ENCODE data around the gene C3orf18. TPM values are rescaled to one million over a fixed set of nuclear protein-coding genes. Genes with fewer than 3 reads are reported as not detected.
A peak's percentile ranks its signal among the peaks of the same experiment; 100 is the strongest.

C3orf18 gene
- total RNA-seq: 23.1 TPM
- polyA plus RNA-seq (ENCODE audit: insufficient read depth in 1 of 8, insufficient read length in 8 of 8, low replicate concordance in 1 of 8): 10 to 100 TPM; 15.7 to 23.4 (median 19.1) TPM
- long read RNA-seq, donor 1, partial matches to known transcripts: 0 of 2 reads
- long read RNA-seq, donor 1, other reads (novel, unspliced or antisense): 0 of 2 reads
- long read RNA-seq, donor 2: 0 reads
- long read RNA-seq, donor 3, partial matches to known transcripts: 0 of 2 reads
- long read RNA-seq, donor 3, other reads (novel, unspliced or antisense): 0 of 2 reads
- long read RNA-seq, donor 4, partial matches to known transcripts: 0 of 4 reads
- long read RNA-seq, donor 4, other reads (novel, unspliced or antisense): 0 of 4 reads
- long read RNA-seq, donor 5, transcript C3orf18-210 (4 exons, 788 nt): major isoform, 5 of 9 reads
- long read RNA-seq, donor 5, partial matches to known transcripts: 0 of 9 reads
- long read RNA-seq, donor 5, other reads (novel, unspliced or antisense): 0 of 9 reads
- long read RNA-seq, donor 6, transcript C3orf18-210 (4 exons, 788 nt): major isoform, 9 of 9 reads
- long read RNA-seq, donor 6, partial matches to known transcripts: 0 of 9 reads
- long read RNA-seq, donor 6, other reads (novel, unspliced or antisense): 0 of 9 reads
- long read RNA-seq, donor 7, transcript C3orf18-210 (4 exons, 788 nt): major isoform, 5 of 11 reads
- long read RNA-seq, donor 7, partial matches to known transcripts: 5 of 11 reads
- long read RNA-seq, donor 7, other reads (novel, unspliced or antisense): 0 of 11 reads
- long read RNA-seq, donor 8, partial matches to known transcripts: 0 of 5 reads
- long read RNA-seq, donor 8, other reads (novel, unspliced or antisense): 0 of 5 reads
- long read RNA-seq, donor 9, partial matches to known transcripts: 0 of 1 reads
- long read RNA-seq, donor 9, other reads (novel, unspliced or antisense): 0 of 1 reads
- long read RNA-seq, donor 10, partial matches to known transcripts: 0 of 3 reads
- long read RNA-seq, donor 10, other reads (novel, unspliced or antisense): 0 of 3 reads
- long read RNA-seq, donor 11, partial matches to known transcripts: 0 of 5 reads
- long read RNA-seq, donor 11, other reads (novel, unspliced or antisense): 0 of 5 reads

DNA sequence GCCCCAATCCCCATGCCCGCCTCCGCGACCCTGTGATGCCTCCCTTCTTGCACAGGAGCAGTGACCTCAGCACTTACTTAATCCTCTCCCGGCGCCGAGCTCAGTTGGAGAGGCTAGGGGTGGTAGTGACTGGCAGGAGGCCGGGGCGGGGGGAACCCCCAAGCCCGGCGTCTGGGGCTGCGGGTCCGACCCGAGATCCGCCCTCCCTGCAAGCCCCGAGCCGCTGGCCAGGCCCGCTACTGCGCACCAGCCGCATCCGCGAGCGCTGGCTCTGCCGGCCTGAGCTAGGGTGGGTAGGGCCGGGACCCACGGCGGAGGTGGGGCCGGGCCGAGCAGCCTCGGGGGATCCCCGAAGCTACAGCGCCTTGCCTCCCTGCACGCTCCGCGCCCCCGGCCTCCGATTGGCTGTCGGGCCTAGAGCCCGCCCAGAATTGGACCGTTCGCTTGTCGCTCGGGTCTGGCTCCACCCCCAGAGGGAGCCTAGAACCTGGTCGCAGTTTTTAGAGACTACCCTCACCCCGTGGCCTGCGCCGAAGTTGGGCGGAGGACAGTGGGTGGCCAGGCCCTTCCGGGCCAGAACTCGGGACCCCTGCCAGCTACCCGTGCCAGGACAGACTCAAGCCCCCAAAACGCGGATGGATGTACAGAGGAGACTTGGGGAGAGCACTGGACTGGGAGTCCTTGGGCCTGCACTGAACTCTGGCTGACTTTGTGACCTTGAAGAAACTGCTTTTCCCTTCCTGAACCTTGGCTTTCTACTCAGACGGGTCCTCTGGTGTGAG is at the start of gene C3orf18:
Gene C3orf18, minus strand, starts transcription at position 362 of the 782 bp plus-strand sequence. CDS start 2,048 bp downstream, outside the sequence.
- Histone ChIP-seq H3K9me3 (replicated peaks; ENCODE audit: control insufficient read depth, low read depth, low read length) (no peaks in the 10 kb centered on the region), H3K4me1 (ENCODE audit: control insufficient read depth, insufficient read depth, low read length) (peaks cover 46% of the 10 kb centered on the region), H3K36me3 (ENCODE audit: control insufficient read depth, insufficient read depth, low read length) (peaks cover 20% of the 10 kb centered on the region), H3K27me3 (ENCODE audit: control insufficient read depth, insufficient read depth, low read length) (no peaks in the 10 kb centered on the region), H3K4me3 (ENCODE audit: low read length) (peak within 1 kb of the TSS; percentile 85), H3K27ac (ENCODE audit: low read length) (peak within 1 kb of the TSS; percentile 97)
- WGBS (ENCODE audit: insufficient coverage): under 1% methylated on average over 43 of the region's 53 CpGs
- peak; percentile 96 for DNase-seq

DNA sequence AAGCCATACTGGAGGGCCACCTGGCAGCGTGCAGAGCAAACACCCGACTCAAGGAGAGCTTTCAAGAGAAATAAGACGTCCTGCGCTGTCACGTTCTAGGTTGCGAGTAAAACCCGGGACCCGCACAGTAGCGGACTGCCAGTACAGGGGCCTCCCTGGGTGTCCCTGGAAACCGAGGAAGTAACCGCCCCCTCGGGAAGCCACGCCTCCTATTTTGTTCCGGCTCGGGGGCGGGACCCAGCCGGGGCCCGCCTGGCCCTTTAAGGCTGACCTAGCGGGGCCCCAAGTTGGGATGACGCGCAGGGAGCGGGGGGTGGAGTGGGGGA is 49.2 kb upstream of the C3orf18 start:
- H3K27me3 ChIP-seq (ENCODE audit: control insufficient read depth, insufficient read depth, low read length): no peaks in the 10 kb centered on the region
- WGBS (ENCODE audit: insufficient coverage): 0% methylated on average over 10 of the region's 22 CpGs
- H3K4me3 ChIP-seq (ENCODE audit: low read length): peak overlapping the region; percentile 78
- peak; percentile 96 for DNase-seq
- peak overlapping the region; percentile 72 for H3K27ac ChIP-seq (ENCODE audit: low read length)
- no peaks in the 10 kb centered on the region for H3K9me3 ChIP-seq (replicated peaks; ENCODE audit: control insufficient read depth, low read depth, low read length)
- peaks cover 4% of the 10 kb centered on the region for H3K36me3 ChIP-seq (ENCODE audit: control insufficient read depth, insufficient read depth, low read length)
- H3K4me1 ChIP-seq (ENCODE audit: control insufficient read depth, insufficient read depth, low read length): peaks cover 37% of the 10 kb centered on the region

DNA sequence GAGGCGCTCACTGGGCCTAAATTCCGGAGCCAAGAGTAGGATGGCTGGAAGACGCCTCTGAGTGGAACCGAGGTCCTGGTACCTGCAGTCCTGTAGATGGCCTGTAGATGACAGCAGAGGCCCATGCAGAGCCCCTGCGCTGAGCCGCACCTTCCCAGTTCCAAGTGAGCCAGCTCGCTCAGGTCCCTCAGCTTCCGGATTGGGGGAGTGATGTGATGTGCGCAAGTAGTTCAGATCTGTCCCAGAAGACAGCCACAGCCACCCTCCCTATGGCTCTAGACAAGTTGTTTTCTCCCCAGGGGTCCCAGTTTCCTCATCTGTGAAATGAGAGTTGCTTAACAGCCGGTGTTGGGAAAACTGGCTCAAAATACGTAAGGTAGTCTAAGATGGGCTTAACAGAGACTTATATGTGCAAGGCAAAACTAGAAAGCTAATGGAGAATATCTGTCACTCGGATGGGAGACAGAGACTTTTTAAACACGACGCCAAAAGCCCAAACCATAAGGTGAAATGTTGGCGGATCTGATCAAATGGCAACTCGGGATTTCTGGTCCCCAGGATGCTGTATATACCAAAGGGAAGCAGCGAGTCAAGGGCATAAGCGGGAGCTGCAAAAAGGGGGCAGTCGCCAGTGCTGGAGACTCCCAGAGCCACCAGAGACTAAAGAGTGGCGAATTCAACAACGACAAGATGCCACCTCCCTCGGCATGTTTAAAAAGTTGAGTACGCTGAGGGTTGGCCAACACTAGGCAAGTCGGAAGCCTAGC is 48.6 kb upstream of the C3orf18 start:
- WGBS (ENCODE audit: insufficient coverage): under 1% methylated on average over 19 of the region's 24 CpGs
- no peaks in the 10 kb centered on the region for H3K27me3 ChIP-seq (ENCODE audit: control insufficient read depth, insufficient read depth, low read length)
- peaks cover 4% of the 10 kb centered on the region for H3K36me3 ChIP-seq (ENCODE audit: control insufficient read depth, insufficient read depth, low read length)
- H3K9me3 ChIP-seq (replicated peaks; ENCODE audit: control insufficient read depth, low read depth, low read length): no peaks in the 10 kb centered on the region
- DNase-seq: peak; percentile 90
- H3K4me1 ChIP-seq (ENCODE audit: control insufficient read depth, insufficient read depth, low read length): peaks cover 38% of the 10 kb centered on the region
- H3K27ac ChIP-seq (ENCODE audit: low read length): peak overlapping the region; percentile 72
- H3K4me3 ChIP-seq (ENCODE audit: low read length): peak overlapping the region; percentile 78

DNA sequence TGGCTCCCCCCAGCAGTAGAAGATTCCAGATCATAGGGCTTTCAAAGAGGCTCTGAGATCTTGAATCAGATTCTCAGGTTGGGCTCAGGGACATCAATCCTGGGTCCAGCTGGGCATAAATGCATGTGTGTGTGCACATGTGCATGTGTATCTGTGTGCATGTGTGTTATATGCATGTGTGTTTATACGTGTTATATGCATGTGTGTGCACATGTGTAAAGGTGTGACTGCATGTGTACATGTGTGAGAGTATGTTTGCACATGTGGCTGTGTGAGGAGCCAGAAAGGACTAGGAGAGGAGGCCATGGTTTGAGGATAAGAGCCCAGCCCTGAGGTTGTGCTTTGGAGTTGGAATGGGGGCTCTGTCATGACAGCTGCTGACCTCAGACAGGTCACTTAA is 47.6 kb upstream of the C3orf18 start:
- Histone ChIP-seq H3K9me3 (replicated peaks; ENCODE audit: control insufficient read depth, low read depth, low read length) (no peaks in the 10 kb centered on the region), H3K27me3 (ENCODE audit: control insufficient read depth, insufficient read depth, low read length) (no peaks in the 10 kb centered on the region), H3K36me3 (ENCODE audit: control insufficient read depth, insufficient read depth, low read length) (peaks cover 2% of the 10 kb centered on the region), H3K4me3 (ENCODE audit: low read length) (no peak overlapping the region), H3K27ac (ENCODE audit: low read length) (no peak overlapping the region), H3K4me1 (ENCODE audit: control insufficient read depth, insufficient read depth, low read length) (peaks cover 48% of the 10 kb centered on the region)
- WGBS (ENCODE audit: insufficient coverage): 40% methylated on average over 1 of the region's 1 CpG
- DNase-seq: no peak

- peak overlapping the region; percentile 96 for H3K27ac ChIP-seq (ENCODE audit: low read length)
Observed at GRCh38 chr3:50612970-50613846, 45.7 kb upstream of the C3orf18 start.

GRCh38 chr3:50612234-50612882 is 44.8 kb upstream of the C3orf18 start:
- Histone ChIP-seq H3K4me1 (ENCODE audit: control insufficient read depth, insufficient read depth, low read length) (peaks cover 64% of the 10 kb centered on the region), H3K4me3 (ENCODE audit: low read length) (peak overlapping the region; percentile 91), H3K36me3 (ENCODE audit: control insufficient read depth, insufficient read depth, low read length) (peaks cover 29% of the 10 kb centered on the region), H3K27ac (ENCODE audit: low read length) (peak overlapping the region; percentile 96), H3K27me3 (ENCODE audit: control insufficient read depth, insufficient read depth, low read length) (no peaks in the 10 kb centered on the region), H3K9me3 (replicated peaks; ENCODE audit: control insufficient read depth, low read depth, low read length) (no peaks in the 10 kb centered on the region)
- no peak for DNase-seq
- WGBS (ENCODE audit: insufficient coverage): 6% methylated on average over 27 of the region's 29 CpGs

More at GRCh38 chr3:50612970-50613846, 45.7 kb upstream of the C3orf18 start:
- Histone ChIP-seq H3K9me3 (replicated peaks; ENCODE audit: control insufficient read depth, low read depth, low read length) (no peaks in the 10 kb centered on the region), H3K27me3 (ENCODE audit: control insufficient read depth, insufficient read depth, low read length) (no peaks in the 10 kb centered on the region), H3K4me1 (ENCODE audit: control insufficient read depth, insufficient read depth, low read length) (peaks cover 67% of the 10 kb centered on the region), H3K4me3 (ENCODE audit: low read length) (peak overlapping the region; percentile 91), H3K36me3 (ENCODE audit: control insufficient read depth, insufficient read depth, low read length) (peaks cover 21% of the 10 kb centered on the region)
- WGBS (ENCODE audit: insufficient coverage): 51% methylated on average over 5 of the region's 6 CpGs
- DNase-seq: peak; percentile 31

DNA sequence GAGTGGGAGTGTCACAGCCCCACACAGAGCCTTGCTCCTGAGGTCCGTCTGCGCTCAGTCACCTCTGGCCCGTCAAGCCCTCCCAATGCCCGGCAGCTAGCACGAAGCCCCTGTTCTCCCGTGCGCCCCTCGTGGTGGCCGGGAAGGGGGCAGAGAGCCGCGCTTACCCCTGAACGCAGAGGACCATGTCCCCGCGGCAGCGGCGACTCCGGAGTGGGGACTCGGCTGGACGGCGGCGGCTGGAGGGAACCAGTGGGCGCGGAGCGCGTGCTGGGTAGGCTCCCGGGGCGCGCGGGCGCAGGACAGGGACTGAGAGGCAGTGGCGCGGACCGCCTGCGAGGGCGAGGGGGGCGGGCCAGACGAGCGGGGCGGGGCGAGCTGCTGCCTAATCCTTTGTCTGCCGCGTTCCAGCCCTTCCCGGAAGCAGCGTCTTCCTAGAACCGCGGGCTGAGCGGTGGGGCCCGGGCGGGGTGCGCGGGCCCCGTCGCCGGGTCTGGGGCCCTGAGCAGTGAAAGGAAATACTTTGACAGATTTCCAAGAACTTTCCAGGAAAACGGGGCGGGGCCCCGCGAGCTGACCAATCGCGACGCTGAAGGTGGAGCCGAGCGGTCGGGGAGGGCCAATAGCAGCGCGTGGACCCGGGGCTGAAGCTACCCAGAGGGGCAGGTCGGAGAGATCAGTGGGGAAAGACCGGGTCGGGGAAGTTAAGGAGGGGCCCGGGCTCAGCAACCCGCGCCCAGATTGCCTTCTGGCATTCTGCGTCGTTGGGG is 44.1 kb upstream of the C3orf18 start, which contains the start of gene CISH:
Gene CISH, minus strand, starts transcription at position 311 of the 770 bp plus-strand sequence. Its CDS starts 124 bp downstream, at position 187.
- Histone ChIP-seq H3K9me3 (replicated peaks; ENCODE audit: control insufficient read depth, low read depth, low read length) (no peaks in the 10 kb centered on the region), H3K27me3 (ENCODE audit: control insufficient read depth, insufficient read depth, low read length) (no peaks in the 10 kb centered on the region), H3K27ac (ENCODE audit: low read length) (peak within 1 kb of the TSS; percentile 96), H3K36me3 (ENCODE audit: control insufficient read depth, insufficient read depth, low read length) (peaks cover 36% of the 10 kb centered on the region), H3K4me3 (ENCODE audit: low read length) (peak within 1 kb of the TSS; percentile 91), H3K4me1 (ENCODE audit: control insufficient read depth, insufficient read depth, low read length) (peaks cover 67% of the 10 kb centered on the region)
- peak; percentile 99 for DNase-seq
- WGBS (ENCODE audit: insufficient coverage): under 1% methylated on average over 71 of the region's 75 CpGs
